Stimulated activated CD8-positive, alpha-beta memory T cell treated with anti-CD3 and anti-CD28 coated beads, Interleukin-15, amount 100 ng/mL, for 1 hour (primary cell): ENCODE results near the gene MFRP.

Experiments
- DNase-seq: peaks from one replicate; pipeline ENCODE4 v3.0.0-alpha.2; 2020; ENCODE audit warnings: low read depth

MFRP gene

DNA sequence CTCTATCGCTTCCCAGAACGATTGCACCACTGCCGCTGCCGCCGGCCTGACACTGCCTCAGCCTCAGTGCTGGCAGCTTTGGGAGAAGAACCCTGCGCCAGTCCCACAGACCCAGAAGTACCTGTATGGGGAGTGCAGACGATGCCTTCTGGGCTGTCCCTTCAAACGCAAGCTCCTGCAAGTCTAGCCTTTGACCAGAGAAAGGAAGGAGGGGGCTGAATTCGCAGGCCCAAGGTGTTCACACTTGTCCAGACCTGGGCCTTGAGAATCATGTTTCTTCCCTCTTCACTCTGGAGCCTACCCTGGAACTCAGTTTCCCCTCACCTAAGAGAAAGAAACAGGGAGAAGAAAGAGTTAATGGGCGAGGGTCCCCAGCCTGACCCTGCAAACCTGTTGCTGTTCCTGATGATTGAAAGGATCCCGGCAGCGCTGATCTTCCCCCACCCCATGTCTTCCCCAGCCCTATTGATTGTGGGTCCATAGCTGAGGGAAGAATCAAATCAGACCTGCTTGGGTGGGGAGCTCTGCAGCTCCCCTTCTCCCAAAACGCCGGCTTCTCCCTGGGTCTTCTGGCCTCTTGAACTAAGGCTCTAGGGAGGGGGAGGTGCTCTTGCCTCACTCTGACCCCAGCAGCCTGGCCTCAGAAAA lies 28.8 kb downstream of the MFRP start:
- DNase-seq = no peak

GRCh38 chr11:119316729-119317591 lies 29.5 kb downstream of the MFRP start, which contains the start of gene MCAM:
TSS of gene MCAM (minus strand) at chr11:119317130. CDS start at chr11:119317101, 29 bp downstream.
- no peak for DNase-seq

DNA sequence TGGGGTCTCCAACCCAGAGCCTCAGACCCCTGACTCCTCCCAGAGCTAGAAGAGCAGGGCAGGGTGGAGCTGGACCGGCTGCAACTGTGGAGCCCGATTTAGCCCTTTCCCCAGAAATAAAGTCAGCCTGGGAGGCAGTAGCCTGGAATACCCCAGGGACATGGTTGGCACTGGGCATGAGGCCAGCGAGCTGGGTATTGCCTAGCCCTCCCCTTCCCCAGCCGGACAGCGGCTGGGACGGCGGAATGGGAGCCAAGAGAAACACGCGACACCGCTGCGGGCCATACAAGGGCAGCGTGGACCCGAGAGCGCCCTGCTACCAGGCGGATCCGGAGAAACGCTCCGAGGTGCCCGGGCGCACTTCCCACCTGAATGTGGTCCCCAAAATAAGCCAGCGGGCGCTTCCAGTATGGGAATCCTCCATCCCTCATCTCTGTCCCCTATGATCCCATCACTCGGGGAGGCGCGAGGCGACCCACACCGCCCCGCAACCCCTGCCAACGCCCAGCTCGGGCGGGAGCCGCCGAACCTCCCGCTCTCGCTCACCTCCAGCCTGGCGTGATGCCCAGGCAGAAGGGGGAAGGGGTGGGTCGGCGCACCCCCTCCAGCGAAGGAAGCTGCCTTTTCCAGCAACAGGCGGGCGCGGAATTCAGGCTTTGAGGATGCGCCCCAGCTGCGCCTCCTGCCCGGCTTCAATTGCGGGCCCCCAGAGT lies 30.3 kb downstream of the MFRP start:
- DNase-seq = no peak

DNA sequence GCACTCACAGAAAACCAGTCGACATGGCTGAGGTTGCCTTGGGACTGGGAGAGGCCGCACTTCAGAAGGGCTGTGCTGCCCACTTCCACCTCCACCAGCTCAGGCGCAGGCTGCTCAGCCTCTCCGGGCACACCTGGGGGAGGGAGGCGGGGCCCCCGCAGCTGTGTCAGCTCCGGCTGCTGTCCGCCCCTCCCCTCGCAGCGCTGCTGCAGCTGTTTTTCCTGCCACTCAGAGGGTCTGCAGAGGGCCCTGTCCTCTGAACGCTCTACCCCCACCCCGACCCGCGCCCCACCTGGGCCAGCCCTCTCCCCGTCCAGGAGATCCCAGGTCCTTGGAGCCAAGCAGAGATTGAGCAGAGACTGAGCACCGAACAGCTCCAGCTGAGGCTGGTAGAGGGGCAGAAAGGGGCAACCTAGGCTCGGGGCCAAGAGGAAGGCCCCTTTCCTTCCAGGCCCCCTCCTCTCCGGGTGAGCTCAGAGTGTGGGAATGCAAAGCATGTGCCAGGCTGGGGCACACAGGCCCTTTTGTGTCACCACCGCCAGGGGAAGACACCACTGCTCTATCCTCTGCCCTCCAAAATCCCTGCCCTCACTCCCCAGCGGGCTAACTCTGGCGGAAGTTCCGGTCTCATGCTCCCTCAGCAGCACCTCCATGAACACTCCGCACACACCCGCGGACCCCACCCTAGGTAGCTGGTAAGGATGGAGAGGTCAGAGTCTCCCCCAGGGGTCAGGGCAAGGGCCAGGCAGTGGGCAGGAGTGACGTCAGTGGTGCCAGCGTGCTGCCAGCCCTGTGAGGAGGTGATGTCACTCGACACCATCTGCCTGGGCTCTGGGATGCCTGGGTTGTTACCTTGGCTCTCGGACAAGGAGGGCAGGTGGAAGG lies 31.1 kb downstream of the MFRP start:
- DNase-seq = no peak

- no peak for DNase-seq
These were observed 31.8 kb downstream of the MFRP start for GRCh38 chr11:119314726-119315125.

DNA sequence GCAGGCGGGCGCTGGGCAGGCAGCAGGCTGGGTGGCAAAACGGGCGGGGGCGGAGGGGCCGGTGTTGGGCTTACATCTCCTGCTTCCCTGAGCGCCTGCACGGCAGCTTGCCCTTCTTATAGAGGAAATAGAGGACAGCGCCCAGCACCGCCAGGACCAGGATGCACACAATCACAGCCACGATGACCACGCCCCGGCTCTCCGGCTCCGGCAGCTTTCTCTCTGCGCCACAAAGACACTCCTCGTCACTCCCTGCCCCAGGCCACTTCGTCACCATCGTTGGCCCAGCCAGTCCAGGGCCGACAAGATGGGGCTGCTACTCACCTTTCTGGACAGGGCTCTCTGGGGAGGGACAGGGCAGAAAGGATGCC lies 35.8 kb downstream of the MFRP start:
- no peak for DNase-seq

DNA sequence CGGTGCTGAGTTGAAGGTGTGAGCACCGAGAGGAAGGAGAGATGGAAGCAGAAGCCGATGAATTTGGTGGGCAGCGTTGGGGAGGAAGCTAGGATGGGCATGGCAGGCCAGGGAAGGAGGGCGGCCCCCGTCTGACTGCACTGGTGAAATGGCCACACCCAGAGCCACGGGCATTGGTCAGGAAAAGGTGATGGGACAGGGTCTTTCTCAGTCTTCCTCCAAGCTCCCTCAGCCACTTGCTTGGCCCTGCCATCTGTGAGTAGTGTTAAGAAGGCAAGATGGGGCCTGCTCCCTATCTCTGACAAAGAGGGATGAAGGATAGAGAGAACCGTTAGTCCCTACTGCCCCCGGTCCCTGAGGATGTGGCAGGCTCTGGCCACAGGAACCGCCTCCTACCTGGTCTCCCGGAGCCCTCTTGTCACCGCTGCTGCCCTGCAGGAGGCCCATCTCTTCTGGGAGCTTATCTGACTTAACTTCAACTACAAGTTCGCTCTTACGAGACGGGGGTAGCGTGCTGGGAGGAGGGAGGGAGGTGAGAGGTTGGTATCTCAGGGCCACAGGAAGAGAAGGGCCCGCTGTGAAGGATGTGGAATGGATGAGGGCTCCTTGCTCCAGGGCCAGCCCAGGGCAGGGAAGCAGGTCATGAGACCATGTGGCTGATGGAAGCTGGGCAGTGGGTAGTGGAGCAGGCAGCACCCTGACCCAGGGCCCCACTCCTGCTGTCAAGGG lies 36.4 kb downstream of the MFRP start:
- no peak for DNase-seq

GRCh38 chr11:119309411-119309810 lies 37.1 kb downstream of the MFRP start:
- DNase-seq = no peak

DNA sequence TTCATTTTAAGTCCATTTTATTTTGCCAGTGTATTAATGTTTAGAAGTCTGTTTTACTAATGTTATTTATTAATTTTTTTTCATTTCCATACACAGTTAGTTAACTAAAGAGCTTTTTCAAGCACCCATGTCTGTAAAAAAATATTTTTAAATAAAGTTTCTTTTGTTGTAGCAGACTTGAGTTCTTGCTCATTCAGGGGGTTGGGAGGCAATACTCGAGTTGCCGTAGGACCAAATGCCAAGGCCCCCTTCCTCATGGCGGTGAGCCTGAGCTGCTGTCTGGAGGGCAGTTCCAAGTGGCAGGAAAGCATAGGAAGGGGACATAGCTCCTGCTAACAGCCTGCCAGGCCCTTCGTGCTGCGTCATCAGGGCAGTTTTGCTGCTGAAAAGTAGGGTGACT lies 38.5 kb downstream of the MFRP start:
- DNase-seq = no peak

DNA sequence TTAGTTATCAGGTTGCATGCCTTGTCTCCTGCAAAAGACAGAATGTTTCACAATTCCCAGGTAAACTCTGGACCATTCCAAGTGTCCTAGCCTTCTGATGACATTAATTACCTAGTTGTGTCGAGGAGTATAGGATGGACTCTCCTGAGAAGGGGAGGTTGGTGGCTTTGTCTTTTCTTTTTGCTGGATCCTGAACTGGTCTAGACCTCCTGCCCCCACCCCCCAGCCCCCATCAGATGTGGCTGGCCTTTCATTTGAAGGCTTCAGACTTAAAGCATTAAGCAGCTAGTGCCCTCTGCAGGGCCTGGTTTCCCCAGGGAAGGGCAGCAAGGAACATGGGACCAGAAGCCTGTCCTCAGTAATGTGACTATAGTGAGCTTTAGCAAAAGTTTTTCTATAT lies 39.3 kb downstream of the MFRP start:
- no peak for DNase-seq

GRCh38 chr11:119306373-119306890 lies 40.1 kb downstream of the MFRP start:
- no peak for DNase-seq

GRCh38 chr11:119305556-119306372 lies 40.7 kb downstream of the MFRP start:
- DNase-seq = no peak

GRCh38 chr11:119303227-119303718 lies 43.2 kb downstream of the MFRP start:
- no peak for DNase-seq

DNA sequence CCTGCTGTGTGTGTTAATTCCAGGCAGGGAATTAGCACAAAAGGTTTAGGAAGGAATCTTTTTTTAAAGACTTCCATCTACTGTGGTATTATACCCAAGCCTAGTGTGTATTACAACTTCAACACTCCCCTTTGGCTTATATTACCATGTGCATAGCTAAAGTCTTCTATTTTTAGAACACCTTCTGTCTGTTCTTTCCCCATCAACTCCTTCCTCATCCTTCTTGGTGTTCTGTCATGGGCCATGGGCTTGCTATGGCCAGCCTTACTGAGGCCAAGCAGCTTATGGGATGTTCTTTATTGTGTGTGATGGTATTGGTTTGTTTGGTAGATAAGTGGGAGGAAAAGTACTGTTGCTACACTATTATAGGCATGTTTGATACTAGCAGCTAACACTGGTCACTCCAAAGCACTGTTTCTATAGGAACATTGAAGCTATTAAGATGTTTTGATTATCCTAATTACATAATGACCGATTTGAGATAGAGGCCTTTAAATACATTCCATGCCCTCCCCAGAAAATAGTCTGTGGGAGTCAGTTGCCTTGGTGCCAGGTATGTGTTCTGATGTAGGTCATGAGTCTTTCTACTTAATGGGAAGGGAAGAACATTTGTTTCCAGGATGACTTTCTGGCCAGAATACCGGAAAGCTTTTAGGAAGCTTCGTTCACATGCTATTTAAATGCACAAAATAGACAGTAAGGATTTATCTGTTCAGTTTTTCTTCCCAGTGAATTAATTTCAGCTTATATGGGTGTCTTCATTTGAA lies 46.1 kb downstream of the MFRP start:
- DNase-seq = no peak

GRCh38 chr11:119299416-119299815 lies 47.1 kb downstream of the MFRP start:
- no peak for DNase-seq

DNA sequence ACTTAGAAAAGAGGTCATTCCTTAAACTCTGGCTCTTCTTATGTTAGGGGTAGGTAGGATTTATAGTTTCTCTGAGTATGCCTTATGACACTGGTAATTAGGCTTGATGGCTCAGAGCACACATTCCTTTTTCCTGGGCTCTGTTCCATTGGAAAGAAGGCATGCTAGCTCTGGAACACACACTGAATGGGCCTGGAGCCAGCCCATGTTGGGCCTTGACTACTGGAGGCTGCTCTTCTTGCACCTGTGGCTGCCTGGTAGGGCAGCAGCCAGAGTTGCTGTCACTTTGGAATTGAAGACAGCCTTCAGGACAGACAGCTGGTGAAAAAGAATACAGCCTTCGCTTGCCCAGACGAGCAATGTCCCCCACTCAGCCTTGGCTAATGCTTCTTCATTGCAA lies 47.8 kb downstream of the MFRP start:
- no peak for DNase-seq

GRCh38 chr11:119297938-119298337 lies 48.6 kb downstream of the MFRP start:
- no peak for DNase-seq

- DNase-seq = no peak
These were observed 51.3 kb downstream of the MFRP start for GRCh38 chr11:119295178-119295577.

DNA sequence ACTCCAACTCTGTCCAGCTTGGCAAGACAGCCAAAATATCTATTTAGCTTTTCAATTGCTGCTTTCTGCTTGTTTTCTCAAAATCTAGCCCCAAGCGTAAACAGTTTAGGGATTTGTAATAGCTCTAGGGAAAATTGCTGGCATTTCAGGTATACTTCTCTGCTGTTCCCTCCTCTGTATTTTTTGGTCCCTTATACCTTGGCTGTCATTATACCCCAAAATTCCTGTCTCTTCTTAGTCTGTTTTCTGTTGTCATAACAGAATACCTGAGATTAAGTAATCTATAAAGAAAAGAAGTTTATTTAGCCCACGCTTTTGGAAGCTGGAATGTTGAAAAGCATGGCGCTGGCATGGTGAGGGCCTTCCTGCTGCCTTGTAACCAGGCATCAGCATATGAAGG lies 53.0 kb downstream of the MFRP start:
- no peak for DNase-seq
